GM21381 (cell line): ENCODE measurements around the gene SELENOI.

Experiments used
- ATAC-seq: cut with Tn5 transposase; IDR thresholded peaks from one replicate; pipeline ENCODE4 v1.9.1; 2021; ENCODE audit warnings: mild to moderate bottlenecking, moderate library complexity; ENCODE audit not compliant: unreplicated experiment

The SELENOI gene

GRCh38 chr2:26409785-26410184 is 63.8 kb downstream of the SELENOI start:
- no peak for ATAC-seq

GRCh38 chr2:26410764-26411243 is 64.9 kb downstream of the SELENOI start:
- ATAC-seq, result no peak

- ATAC-seq, result no peak
Observed at GRCh38 chr2:26411419-26411818, 65.5 kb downstream of the SELENOI start.

- ATAC-seq, result peak; percentile 64
Observed at GRCh38 chr2:26412091-26412673, 66.2 kb downstream of the SELENOI start.

- ATAC-seq, result no peak
Observed at GRCh38 chr2:26414311-26414710, 68.4 kb downstream of the SELENOI start.

GRCh38 chr2:26421961-26422360 is 76.0 kb downstream of the SELENOI start:
- no peak for ATAC-seq

- no peak for ATAC-seq
Observed at GRCh38 chr2:26422947-26423629, 77.1 kb downstream of the SELENOI start.

- no peak for ATAC-seq
Observed at GRCh38 chr2:26423750-26424149, 77.8 kb downstream of the SELENOI start.

- no peak for ATAC-seq
Observed at GRCh38 chr2:26424221-26424620, 78.3 kb downstream of the SELENOI start.

- ATAC-seq, result no peak
Observed at GRCh38 chr2:26428846-26429245, 82.9 kb downstream of the SELENOI start.

GRCh38 chr2:26429779-26430578 is 84.0 kb downstream of the SELENOI start:
- no peak for ATAC-seq

- no peak for ATAC-seq
Observed at GRCh38 chr2:26430826-26431225, 84.9 kb downstream of the SELENOI start.

GRCh38 chr2:26432363-26432762 is 86.4 kb downstream of the SELENOI start:
- no peak for ATAC-seq

GRCh38 chr2:26432859-26433258 is 86.9 kb downstream of the SELENOI start:
- no peak for ATAC-seq

- ATAC-seq, result no peak
Observed at GRCh38 chr2:26435106-26435505, 89.2 kb downstream of the SELENOI start.

- no peak for ATAC-seq
Observed at GRCh38 chr2:26438526-26438925, 92.6 kb downstream of the SELENOI start.

GRCh38 chr2:26438926-26439325 is 93.0 kb downstream of the SELENOI start:
- ATAC-seq, result no peak

GRCh38 chr2:26442301-26442700 is 96.4 kb downstream of the SELENOI start:
- ATAC-seq, result no peak

- no peak for ATAC-seq
Observed at GRCh38 chr2:26442707-26443106, 96.8 kb downstream of the SELENOI start.

- ATAC-seq, result no peak
Observed at GRCh38 chr2:26444236-26444635, 98.3 kb downstream of the SELENOI start.
